ENCODE measurements around the gene ZNF202. TPM values are rescaled to one million over a fixed set of nuclear protein-coding genes. Genes with fewer than 3 reads are reported as not detected.
A peak's percentile ranks its signal among the peaks of the same experiment; 100 is the strongest.

ZNF202 gene
- total RNA-seq, 1 experiment from 2014 or later = 14.6 TPM

DNA sequence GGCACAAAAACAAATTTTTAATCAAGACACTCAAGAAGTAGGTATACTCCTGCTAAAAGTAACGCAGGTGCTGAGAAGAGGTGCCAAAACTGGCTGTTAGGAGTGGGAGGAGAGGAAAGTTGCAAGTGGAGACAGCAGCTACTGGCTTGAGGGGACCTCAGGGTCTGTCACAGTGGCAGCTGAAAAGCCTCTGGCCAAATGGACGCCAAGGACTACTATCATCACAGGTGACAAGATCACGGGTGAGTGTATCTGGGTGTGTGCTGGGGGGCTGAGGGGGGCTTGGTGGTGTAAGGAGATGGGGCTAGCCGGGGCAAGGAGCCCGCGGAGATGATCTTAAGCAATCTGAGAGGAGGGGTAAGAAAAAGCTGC is 687 bp downstream of the ZNF202 start:
- peak overlapping the region; percentile 94 for H2AFZ ChIP-seq (ENCODE audit: low read length)

DNA sequence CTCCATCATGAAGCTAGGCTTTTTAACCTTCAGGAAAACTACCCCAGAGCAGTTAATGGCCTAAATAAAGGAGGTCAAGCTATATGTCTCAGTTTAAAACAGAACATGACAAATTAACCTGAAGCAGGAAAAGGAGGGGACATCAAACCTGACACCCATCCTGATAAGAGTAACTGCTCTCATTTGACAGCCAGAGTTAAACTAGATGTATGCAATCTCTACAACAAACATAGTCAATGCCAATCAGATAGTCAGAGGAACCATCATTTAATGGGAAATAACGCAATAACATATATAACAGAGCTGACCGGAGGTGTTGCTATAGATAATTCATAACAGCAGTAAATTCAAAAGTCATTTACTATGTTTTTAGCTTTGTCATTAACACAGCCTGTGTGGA is 3.1 kb downstream of the ZNF202 start:
- TF ChIP-seq, protein P1, sequence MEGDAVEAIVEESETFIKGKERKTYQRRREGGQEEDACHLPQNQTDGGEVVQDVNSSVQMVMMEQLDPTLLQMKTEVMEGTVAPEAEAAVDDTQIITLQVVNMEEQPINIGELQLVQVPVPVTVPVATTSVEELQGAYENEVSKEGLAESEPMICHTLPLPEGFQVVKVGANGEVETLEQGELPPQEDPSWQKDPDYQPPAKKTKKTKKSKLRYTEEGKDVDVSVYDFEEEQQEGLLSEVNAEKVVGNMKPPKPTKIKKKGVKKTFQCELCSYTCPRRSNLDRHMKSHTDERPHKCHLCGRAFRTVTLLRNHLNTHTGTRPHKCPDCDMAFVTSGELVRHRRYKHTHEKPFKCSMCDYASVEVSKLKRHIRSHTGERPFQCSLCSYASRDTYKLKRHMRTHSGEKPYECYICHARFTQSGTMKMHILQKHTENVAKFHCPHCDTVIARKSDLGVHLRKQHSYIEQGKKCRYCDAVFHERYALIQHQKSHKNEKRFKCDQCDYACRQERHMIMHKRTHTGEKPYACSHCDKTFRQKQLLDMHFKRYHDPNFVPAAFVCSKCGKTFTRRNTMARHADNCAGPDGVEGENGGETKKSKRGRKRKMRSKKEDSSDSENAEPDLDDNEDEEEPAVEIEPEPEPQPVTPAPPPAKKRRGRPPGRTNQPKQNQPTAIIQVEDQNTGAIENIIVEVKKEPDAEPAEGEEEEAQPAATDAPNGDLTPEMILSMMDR (conservative IDR thresholded peaks at IDR 0.05; ENCODE audit: low read depth, low read length) = no peak
- no peak for TF ChIP-seq EZH2 (IDR thresholded peaks at IDR 0.05; ENCODE audit: low read length, unreplicated experiment)
- TF ChIP-seq EZH2phosphoT487 (IDR thresholded peaks at IDR 0.05; ENCODE audit: borderline replicate concordance, low read length) = no peak
- peaks cover 58% of the 10 kb centered on the region for H3K79me2 ChIP-seq (ENCODE audit: low read length)
- H3F3A ChIP-seq (ENCODE audit: low read length, unreplicated experiment) = no peaks in the 10 kb centered on the region
- no peak for ATAC-seq
- CTCF ChIA-PET = no interaction called here
- no peaks in the 10 kb centered on the region for H3K9me2 ChIP-seq (replicated peaks; ENCODE audit: low read length)
- H3K4me3 ChIP-seq (ENCODE audit: low read length) = no peak overlapping the region
- no peak for DNase-seq
- no TSS peak for BruUV-seq (replicated peaks)
- no peak overlapping the region for H3K4me2 ChIP-seq (ENCODE audit: low read length)
- H3K36me3 ChIP-seq (ENCODE audit: low read depth, low read length) = peaks cover 51% of the 10 kb centered on the region
- H3K27ac ChIP-seq (ENCODE audit: low read length) = no peak overlapping the region
- no peak overlapping the region for H3K9ac ChIP-seq (ENCODE audit: low read length)
- H4K20me1 ChIP-seq (ENCODE audit: low read length) = no peaks in the 10 kb centered on the region; the same call in none of the 2 replicates
- H3K9me3 ChIP-seq (ENCODE audit: low read length) = no peaks in the 10 kb centered on the region
- H3K4me1 ChIP-seq (ENCODE audit: insufficient read depth, low read length) = peaks cover 18% of the 10 kb centered on the region
- intact Hi-C loops (cut with micrococcal nuclease) = no loop called here
- 0 out of 2 replicates have a peak, but pooled peaks cover under 1% of the 10 kb centered on the region for H3K27me3 ChIP-seq (ENCODE audit: low read length)
- POLR2A ChIA-PET (ENCODE audit: unreplicated experiment) = no interaction called here
- no peak overlapping the region for H2AFZ ChIP-seq (ENCODE audit: low read length)

More for the DNA sequence above, 687 bp downstream of the ZNF202 start:
- Histone ChIP-seq H3K9me2 (replicated peaks; ENCODE audit: low read length) (no peaks in the 10 kb centered on the region), H3K4me1 (ENCODE audit: insufficient read depth, low read length) (peaks cover 18% of the 10 kb centered on the region), H3K27ac (ENCODE audit: low read length) (peak overlapping the region; percentile 34; the same call in 1 of the 2 replicates), H3K79me2 (ENCODE audit: low read length) (peaks cover 54% of the 10 kb centered on the region), H3K4me2 (ENCODE audit: low read length) (peak overlapping the region; percentile 86), H3F3A (ENCODE audit: low read length, unreplicated experiment) (no peaks in the 10 kb centered on the region), H4K20me1 (ENCODE audit: low read length) (no peaks in the 10 kb centered on the region; the same call in none of the 2 replicates), H3K27me3 (ENCODE audit: low read length) (peaks cover 18% of the 10 kb centered on the region), H3K36me3 (ENCODE audit: low read depth, low read length) (peaks cover 43% of the 10 kb centered on the region), H3K9me3 (ENCODE audit: low read length) (no peaks in the 10 kb centered on the region), H3K4me3 (ENCODE audit: low read length) (peak overlapping the region; percentile 94), H3K9ac (ENCODE audit: low read length) (peak overlapping the region; percentile 94)
- DNase-seq (peak; percentile 15), ATAC-seq (peak; percentile 12)
- POLR2A ChIA-PET (ENCODE audit: unreplicated experiment) = no interaction called here
- intact Hi-C loops (cut with micrococcal nuclease) = no loop called here
- CTCF ChIA-PET = no interaction called here
- no TSS peak for BruUV-seq (replicated peaks)
- TF ChIP-seq EZH2phosphoT487 (IDR thresholded peaks at IDR 0.05; ENCODE audit: borderline replicate concordance, low read length) (no peak), EZH2 (IDR thresholded peaks at IDR 0.05; ENCODE audit: low read length, unreplicated experiment) (no peak)
- TF ChIP-seq, protein P1 (conservative IDR thresholded peaks at IDR 0.05; ENCODE audit: low read depth, low read length) = no peak

DNA sequence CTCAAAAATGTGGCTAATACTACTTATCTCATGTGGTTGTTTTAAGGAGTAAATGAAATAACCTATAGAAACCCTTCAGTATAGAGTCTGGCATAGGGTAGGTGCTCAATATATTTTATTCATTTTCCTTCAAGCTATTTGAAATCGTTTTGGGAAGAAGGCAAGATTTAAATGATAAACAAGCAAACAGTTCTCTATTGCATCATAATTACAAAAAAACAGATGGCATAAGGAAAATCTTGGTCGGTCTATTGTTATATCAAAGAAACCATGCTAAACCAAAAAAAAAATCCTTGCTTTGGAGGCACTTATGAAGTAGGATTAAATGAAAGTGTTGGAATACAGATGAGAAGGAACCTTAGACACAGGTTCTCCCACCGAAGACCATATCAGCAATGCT is 4.7 kb downstream of the ZNF202 start:
- Histone ChIP-seq H3K4me3 (ENCODE audit: low read length) (no peak overlapping the region), H3K9me3 (ENCODE audit: low read length) (no peaks in the 10 kb centered on the region), H3K79me2 (ENCODE audit: low read length) (peaks cover 58% of the 10 kb centered on the region), H2AFZ (ENCODE audit: low read length) (no peak overlapping the region), H3K4me1 (ENCODE audit: insufficient read depth, low read length) (peaks cover 12% of the 10 kb centered on the region), H4K20me1 (ENCODE audit: low read length) (no peaks in the 10 kb centered on the region; the same call in none of the 2 replicates), H3K4me2 (ENCODE audit: low read length) (no peak overlapping the region), H3K9ac (ENCODE audit: low read length) (no peak overlapping the region), H3K27me3 (ENCODE audit: low read length) (no peaks in the 10 kb centered on the region), H3K9me2 (replicated peaks; ENCODE audit: low read length) (no peaks in the 10 kb centered on the region), H3K27ac (ENCODE audit: low read length) (no peak overlapping the region), H3K36me3 (ENCODE audit: low read depth, low read length) (peaks cover 51% of the 10 kb centered on the region), H3F3A (ENCODE audit: low read length, unreplicated experiment) (no peaks in the 10 kb centered on the region)
- POLR2A ChIA-PET (ENCODE audit: unreplicated experiment) = no interaction called here
- CTCF ChIA-PET = no interaction called here
- no peak for ATAC-seq
- no TSS peak for BruUV-seq (replicated peaks)
- TF ChIP-seq, protein P1 (conservative IDR thresholded peaks at IDR 0.05; ENCODE audit: low read depth, low read length) = no peak
- intact Hi-C loops (cut with micrococcal nuclease) = no loop called here
- DNase-seq = no peak
